ENCODE measurements around the gene EDC4.

The EDC4 gene

DNA sequence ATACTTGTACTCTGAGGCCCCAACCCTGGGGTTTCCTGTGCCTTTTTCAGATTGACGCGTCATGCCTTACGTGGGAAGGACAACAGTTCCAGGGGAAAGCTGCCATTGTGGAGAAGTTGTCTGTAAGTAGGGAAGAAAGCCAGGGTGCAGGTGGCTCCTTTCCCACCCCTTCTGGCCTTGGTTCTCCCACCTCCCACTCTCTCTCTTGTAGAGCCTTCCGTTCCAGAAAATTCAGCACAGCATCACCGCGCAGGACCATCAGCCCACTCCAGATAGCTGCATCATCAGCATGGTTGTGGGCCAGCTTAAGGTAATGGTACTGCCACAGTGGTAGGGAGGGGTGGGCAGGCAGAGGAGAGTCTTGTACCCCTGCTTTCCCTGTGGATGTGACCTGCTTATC, 4.6 kb upstream of the EDC4 start:
- no peak overlapping the region for H3K9ac ChIP-seq (ENCODE audit: low read length)
- no peak for DNase-seq (ENCODE audit: low read depth)
- peaks cover 27% of the 10 kb centered on the region for H3K4me1 ChIP-seq (ENCODE audit: control insufficient read depth, insufficient read depth, low read length)
- H3K4me3 ChIP-seq (ENCODE audit: low read length), result no peak overlapping the region
- H3K9me3 ChIP-seq (ENCODE audit: control insufficient read depth, low read length), result no peaks in the 10 kb centered on the region
- peaks cover 50% of the 10 kb centered on the region for H3K36me3 ChIP-seq (ENCODE audit: control insufficient read depth, insufficient read depth, low read length, severe bottlenecking)
- no peaks in the 10 kb centered on the region for H3K27me3 ChIP-seq (replicated peaks; ENCODE audit: control insufficient read depth, insufficient read depth, low read length)

DNA sequence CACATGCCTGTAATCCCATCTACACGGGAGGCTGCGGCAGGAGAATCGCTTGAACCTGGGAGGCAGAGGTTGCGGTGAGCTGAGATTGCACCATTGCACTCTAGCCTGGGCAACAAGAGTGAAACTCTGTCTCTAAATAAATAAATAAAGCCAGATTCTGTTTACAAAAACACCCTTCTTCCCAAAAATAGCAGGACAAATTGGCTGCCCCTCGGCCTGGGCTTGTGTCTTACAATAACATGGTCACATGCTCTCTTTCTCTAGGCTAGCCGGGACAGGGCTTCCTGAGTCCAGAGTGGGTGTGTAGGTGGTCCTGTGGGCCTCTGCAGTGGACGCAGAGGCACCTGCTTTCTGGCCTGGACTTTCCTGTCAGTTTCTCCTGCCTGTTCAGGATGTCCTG, 3.2 kb upstream of the EDC4 start:
- Histone ChIP-seq H3K9ac (ENCODE audit: low read length) (no peak overlapping the region), H3K4me3 (ENCODE audit: low read length) (no peak overlapping the region), H3K27me3 (replicated peaks; ENCODE audit: control insufficient read depth, insufficient read depth, low read length) (no peaks in the 10 kb centered on the region), H3K36me3 (ENCODE audit: control insufficient read depth, insufficient read depth, low read length, severe bottlenecking) (peaks cover 50% of the 10 kb centered on the region), H3K4me1 (ENCODE audit: control insufficient read depth, insufficient read depth, low read length) (peaks cover 26% of the 10 kb centered on the region), H3K9me3 (ENCODE audit: control insufficient read depth, low read length) (no peaks in the 10 kb centered on the region)
- DNase-seq (ENCODE audit: low read depth), result no peak

DNA sequence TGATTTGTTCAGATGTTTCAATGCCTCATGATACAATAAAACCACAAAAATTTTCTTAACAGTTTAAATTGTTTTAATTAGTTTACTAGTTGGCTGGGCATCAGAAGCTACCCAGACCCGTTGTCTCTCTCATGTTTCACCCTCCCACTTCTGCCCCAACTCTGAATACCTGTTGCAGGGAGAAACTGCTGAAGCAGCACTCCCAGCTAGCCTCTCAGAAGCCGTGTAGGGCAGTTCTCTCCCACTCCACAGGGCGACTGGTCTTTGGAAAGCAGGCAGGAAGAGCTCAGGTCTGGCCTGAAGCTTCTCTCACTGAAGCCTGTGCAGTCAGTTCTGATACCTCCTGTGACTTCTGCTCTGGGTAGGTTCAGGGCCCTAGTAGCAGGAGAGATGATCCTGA, 1.6 kb upstream of the EDC4 start:
- no peak for DNase-seq (ENCODE audit: low read depth)
- peaks cover 44% of the 10 kb centered on the region for H3K36me3 ChIP-seq (ENCODE audit: control insufficient read depth, insufficient read depth, low read length, severe bottlenecking)
- H3K9me3 ChIP-seq (ENCODE audit: control insufficient read depth, low read length), result no peaks in the 10 kb centered on the region
- no peak overlapping the region for H3K9ac ChIP-seq (ENCODE audit: low read length)
- H3K27me3 ChIP-seq (replicated peaks; ENCODE audit: control insufficient read depth, insufficient read depth, low read length), result no peaks in the 10 kb centered on the region
- peaks cover 21% of the 10 kb centered on the region for H3K4me1 ChIP-seq (ENCODE audit: control insufficient read depth, insufficient read depth, low read length)
- H3K4me3 ChIP-seq (ENCODE audit: low read length), result no peak overlapping the region

DNA sequence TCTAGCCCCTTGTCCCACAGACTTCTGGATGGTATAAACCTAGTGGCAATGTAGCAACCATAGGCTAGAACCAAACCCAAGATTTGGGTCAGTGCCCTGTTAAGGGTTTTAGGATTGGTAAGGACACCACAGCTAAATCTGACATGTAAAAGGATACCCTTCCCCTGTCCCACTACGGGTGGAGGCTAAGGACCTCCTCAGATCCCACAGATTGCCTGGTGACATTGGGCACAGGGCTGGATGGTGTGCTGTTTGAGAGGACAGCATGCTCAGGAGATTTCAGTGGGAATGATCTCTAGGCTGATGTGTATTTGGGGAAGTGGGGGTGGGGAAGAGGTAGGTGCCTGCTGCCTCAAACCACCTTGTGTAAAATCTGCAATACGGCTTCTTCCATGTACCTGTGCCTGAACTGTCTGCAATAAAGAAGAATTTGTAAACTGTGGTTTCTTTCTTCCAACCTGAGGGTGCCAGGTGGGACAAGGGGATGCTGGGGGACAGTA, 671 bp upstream of the EDC4 start:
- Histone ChIP-seq H3K27me3 (replicated peaks; ENCODE audit: control insufficient read depth, insufficient read depth, low read length) (no peaks in the 10 kb centered on the region), H3K36me3 (ENCODE audit: control insufficient read depth, insufficient read depth, low read length, severe bottlenecking) (peaks cover 48% of the 10 kb centered on the region), H3K4me1 (ENCODE audit: control insufficient read depth, insufficient read depth, low read length) (peaks cover 21% of the 10 kb centered on the region), H3K4me3 (ENCODE audit: low read length) (peak overlapping the region; percentile 95), H3K9me3 (ENCODE audit: control insufficient read depth, low read length) (no peaks in the 10 kb centered on the region), H3K9ac (ENCODE audit: low read length) (peak overlapping the region; percentile 95)
- DNase-seq (ENCODE audit: low read depth), result no peak

DNA sequence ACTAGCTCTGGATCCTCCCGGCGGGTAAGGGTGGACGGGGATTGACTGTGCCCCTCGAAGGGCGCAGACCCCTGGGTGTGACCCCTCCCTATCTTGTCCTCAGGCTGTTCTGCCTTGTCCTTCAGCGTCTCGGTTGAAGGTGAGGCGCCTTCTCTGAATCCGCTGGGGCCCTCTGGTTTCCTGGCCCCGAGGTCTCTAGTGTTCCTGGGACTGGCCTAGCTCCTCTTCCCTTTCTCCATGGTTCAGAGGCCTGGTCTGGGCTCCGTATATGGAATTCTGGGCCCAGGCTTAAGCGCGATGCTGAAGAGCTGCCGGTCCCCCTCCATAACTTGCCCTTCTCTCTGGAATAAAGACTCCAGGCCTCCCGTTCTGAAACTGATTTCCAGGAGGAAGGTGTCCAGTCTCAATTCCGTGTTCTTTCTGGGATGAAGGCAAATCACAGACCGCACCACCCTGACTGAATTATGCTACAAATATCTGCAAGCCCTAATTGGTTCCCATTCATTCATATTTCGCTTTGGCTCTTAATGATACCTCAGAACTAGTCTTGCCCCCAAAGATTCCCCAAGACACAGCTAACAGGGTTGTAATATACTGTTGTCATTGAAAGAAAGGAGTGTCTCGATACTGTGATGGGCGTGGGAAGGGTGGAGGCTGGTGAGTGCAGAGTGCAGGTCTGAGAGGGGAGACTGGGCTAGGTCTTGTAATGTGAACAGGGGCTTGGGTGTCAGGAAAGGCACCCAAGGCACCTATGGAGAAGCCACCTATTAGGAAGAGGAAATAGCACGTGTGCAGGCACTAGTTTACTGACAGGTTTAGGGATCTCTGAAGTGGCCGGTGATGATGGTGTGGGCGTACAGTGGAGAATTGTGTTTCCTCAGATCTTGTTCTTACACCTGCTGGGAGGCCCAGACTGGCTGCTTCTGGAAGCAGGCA, 851 bp downstream of the EDC4 start:
- peak; percentile 50 for DNase-seq (ENCODE audit: low read depth)
- Histone ChIP-seq H3K4me3 (ENCODE audit: low read length) (peak overlapping the region; percentile 95), H3K36me3 (ENCODE audit: control insufficient read depth, insufficient read depth, low read length, severe bottlenecking) (peaks cover 49% of the 10 kb centered on the region), H3K9me3 (ENCODE audit: control insufficient read depth, low read length) (no peaks in the 10 kb centered on the region), H3K4me1 (ENCODE audit: control insufficient read depth, insufficient read depth, low read length) (peaks cover 17% of the 10 kb centered on the region), H3K9ac (ENCODE audit: low read length) (peak overlapping the region; percentile 95), H3K27me3 (replicated peaks; ENCODE audit: control insufficient read depth, insufficient read depth, low read length) (no peaks in the 10 kb centered on the region)

DNA sequence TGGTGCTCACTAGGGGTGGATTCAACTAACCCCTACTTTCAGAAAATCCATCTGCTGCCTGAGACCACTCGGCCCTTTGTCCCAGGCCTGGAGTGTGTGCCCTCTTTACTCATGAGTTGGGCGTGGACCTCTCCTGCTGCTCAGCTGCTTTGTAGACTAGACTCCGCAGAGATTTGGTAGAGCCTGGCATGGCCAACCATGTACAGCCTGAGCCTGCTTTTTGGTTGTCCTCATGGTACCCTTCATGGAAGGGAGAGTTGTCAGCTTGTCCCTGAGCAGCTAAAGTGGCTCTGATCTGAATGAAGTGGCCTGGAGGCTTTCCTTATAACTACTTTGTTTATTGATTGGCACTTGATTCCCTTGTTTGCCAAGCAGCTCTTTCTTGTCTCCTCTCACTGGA, 1.5 kb downstream of the EDC4 start:
- peak overlapping the region; percentile 95 for H3K4me3 ChIP-seq (ENCODE audit: low read length)
- no peaks in the 10 kb centered on the region for H3K27me3 ChIP-seq (replicated peaks; ENCODE audit: control insufficient read depth, insufficient read depth, low read length)
- peaks cover 54% of the 10 kb centered on the region for H3K36me3 ChIP-seq (ENCODE audit: control insufficient read depth, insufficient read depth, low read length, severe bottlenecking)
- no peaks in the 10 kb centered on the region for H3K9me3 ChIP-seq (ENCODE audit: control insufficient read depth, low read length)
- H3K4me1 ChIP-seq (ENCODE audit: control insufficient read depth, insufficient read depth, low read length), result peaks cover 16% of the 10 kb centered on the region
- H3K9ac ChIP-seq (ENCODE audit: low read length), result peak overlapping the region; percentile 95
- no peak for DNase-seq (ENCODE audit: low read depth)

DNA sequence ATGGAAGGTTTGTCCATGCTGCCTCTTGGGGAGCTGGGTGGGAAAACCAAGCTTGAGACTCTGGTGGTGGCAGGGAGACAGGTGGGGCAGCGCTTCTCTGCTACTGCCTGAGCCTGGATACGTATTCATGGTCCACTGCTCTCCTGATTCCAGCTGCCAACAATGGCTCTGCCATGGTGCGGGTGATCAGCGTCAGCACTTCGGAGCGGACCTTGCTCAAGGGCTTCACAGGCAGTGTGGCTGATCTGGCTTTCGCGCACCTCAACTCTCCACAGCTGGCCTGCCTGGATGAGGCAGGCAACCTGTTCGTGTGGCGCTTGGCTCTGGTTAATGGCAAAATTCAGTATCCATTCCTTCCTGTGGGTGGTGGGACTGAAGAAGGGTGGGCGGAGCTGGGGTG, 4.2 kb downstream of the EDC4 start:
- DNase-seq (ENCODE audit: low read depth), result no peak
- Histone ChIP-seq H3K27me3 (replicated peaks; ENCODE audit: control insufficient read depth, insufficient read depth, low read length) (no peaks in the 10 kb centered on the region), H3K4me1 (ENCODE audit: control insufficient read depth, insufficient read depth, low read length) (peaks cover 16% of the 10 kb centered on the region), H3K4me3 (ENCODE audit: low read length) (no peak overlapping the region), H3K36me3 (ENCODE audit: control insufficient read depth, insufficient read depth, low read length, severe bottlenecking) (peaks cover 56% of the 10 kb centered on the region), H3K9ac (ENCODE audit: low read length) (no peak overlapping the region), H3K9me3 (ENCODE audit: control insufficient read depth, low read length) (no peaks in the 10 kb centered on the region)

DNA sequence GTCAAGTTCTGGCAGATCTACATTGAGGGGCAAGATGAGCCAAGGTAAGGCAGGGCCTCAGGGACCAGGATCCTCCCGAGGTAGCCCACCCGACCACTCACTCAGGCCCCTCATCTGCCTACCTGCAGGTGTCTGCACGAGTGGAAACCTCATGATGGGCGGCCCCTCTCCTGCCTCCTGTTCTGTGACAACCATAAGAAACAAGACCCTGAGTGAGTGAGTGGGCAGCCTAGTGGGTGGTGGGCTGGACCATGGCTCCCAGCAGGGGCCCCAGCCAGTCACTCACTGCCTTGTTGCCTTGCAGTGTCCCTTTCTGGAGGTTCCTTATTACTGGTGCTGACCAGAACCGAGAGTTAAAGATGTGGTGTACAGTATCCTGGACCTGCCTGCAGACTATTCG, 5.4 kb downstream of the EDC4 start:
- H3K36me3 ChIP-seq (ENCODE audit: control insufficient read depth, insufficient read depth, low read length, severe bottlenecking), result peaks cover 66% of the 10 kb centered on the region
- H3K27me3 ChIP-seq (replicated peaks; ENCODE audit: control insufficient read depth, insufficient read depth, low read length), result no peaks in the 10 kb centered on the region
- no peak overlapping the region for H3K4me3 ChIP-seq (ENCODE audit: low read length)
- H3K9ac ChIP-seq (ENCODE audit: low read length), result no peak overlapping the region
- peaks cover 12% of the 10 kb centered on the region for H3K4me1 ChIP-seq (ENCODE audit: control insufficient read depth, insufficient read depth, low read length)
- DNase-seq (ENCODE audit: low read depth), result no peak
- no peaks in the 10 kb centered on the region for H3K9me3 ChIP-seq (ENCODE audit: control insufficient read depth, low read length)

DNA sequence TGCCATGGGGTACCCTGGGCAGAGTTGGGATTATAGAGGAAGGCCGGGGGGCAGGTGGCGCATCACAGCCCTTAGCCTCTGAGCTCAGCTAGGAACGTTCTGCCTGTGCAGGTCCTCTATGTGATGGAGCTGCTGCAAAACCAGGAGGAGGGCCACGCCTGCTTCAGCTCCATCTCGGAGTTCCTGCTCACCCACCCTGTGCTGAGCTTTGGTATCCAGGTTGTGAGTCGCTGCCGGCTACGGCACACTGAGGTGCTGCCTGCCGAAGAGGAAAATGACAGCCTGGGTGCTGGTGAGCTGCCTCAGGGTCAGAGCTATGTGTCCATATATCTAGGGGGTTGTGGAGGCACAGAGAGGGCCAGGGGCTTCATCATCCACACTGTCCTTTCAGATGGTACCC, 6.0 kb downstream of the EDC4 start:
- no peak overlapping the region for H3K9ac ChIP-seq (ENCODE audit: low read length)
- no peak for DNase-seq (ENCODE audit: low read depth)
- no peaks in the 10 kb centered on the region for H3K27me3 ChIP-seq (replicated peaks; ENCODE audit: control insufficient read depth, insufficient read depth, low read length)
- H3K4me1 ChIP-seq (ENCODE audit: control insufficient read depth, insufficient read depth, low read length), result peaks cover 9% of the 10 kb centered on the region
- H3K36me3 ChIP-seq (ENCODE audit: control insufficient read depth, insufficient read depth, low read length, severe bottlenecking), result peaks cover 71% of the 10 kb centered on the region
- no peak overlapping the region for H3K4me3 ChIP-seq (ENCODE audit: low read length)
- no peaks in the 10 kb centered on the region for H3K9me3 ChIP-seq (ENCODE audit: control insufficient read depth, low read length)

DNA sequence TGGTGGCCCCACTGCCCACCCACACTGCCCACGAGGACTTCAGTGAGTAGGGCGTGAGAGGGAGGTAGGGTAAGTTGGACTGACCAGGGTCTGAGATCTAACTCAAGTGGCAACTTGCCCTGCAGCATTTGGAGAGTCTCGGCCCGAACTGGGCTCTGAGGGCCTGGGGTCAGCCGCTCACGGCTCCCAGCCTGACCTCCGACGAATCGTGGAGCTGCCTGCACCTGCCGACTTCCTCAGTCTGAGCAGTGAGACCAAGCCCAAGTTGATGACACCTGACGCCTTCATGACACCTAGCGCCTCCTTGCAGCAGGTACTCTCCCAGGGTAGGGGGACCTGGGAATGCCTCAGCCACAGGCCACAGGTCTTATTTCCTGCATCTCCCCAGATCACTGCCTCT, 6.6 kb downstream of the EDC4 start:
- H3K9ac ChIP-seq (ENCODE audit: low read length), result no peak overlapping the region
- H3K9me3 ChIP-seq (ENCODE audit: control insufficient read depth, low read length), result no peaks in the 10 kb centered on the region
- H3K36me3 ChIP-seq (ENCODE audit: control insufficient read depth, insufficient read depth, low read length, severe bottlenecking), result peaks cover 74% of the 10 kb centered on the region
- DNase-seq (ENCODE audit: low read depth), result no peak
- no peaks in the 10 kb centered on the region for H3K27me3 ChIP-seq (replicated peaks; ENCODE audit: control insufficient read depth, insufficient read depth, low read length)
- no peak overlapping the region for H3K4me3 ChIP-seq (ENCODE audit: low read length)
- H3K4me1 ChIP-seq (ENCODE audit: control insufficient read depth, insufficient read depth, low read length), result peaks cover 7% of the 10 kb centered on the region

DNA sequence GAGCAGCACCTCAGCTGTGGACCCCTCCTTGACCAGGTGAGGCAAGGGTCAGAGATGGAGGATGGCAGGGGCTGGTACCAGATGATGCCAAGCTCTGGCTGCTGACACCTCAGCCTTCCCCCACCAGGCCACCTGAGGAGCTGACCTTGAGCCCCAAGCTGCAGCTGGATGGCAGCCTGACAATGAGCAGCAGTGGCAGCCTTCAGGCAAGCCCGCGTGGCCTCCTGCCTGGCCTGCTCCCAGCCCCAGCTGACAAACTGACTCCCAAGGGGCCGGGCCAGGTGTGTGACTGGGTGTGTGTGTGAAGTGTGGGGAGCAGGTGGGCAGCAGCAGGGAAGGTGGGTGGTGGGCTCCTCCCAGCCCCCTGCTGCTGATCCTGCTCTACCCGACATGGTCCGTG, 7.1 kb downstream of the EDC4 start:
- Histone ChIP-seq H3K36me3 (ENCODE audit: control insufficient read depth, insufficient read depth, low read length, severe bottlenecking) (peaks cover 74% of the 10 kb centered on the region), H3K4me3 (ENCODE audit: low read length) (no peak overlapping the region), H3K9me3 (ENCODE audit: control insufficient read depth, low read length) (no peaks in the 10 kb centered on the region), H3K27me3 (replicated peaks; ENCODE audit: control insufficient read depth, insufficient read depth, low read length) (no peaks in the 10 kb centered on the region), H3K9ac (ENCODE audit: low read length) (no peak overlapping the region), H3K4me1 (ENCODE audit: control insufficient read depth, insufficient read depth, low read length) (peaks cover 8% of the 10 kb centered on the region)
- no peak for DNase-seq (ENCODE audit: low read depth)
